ENCODE measurements around the gene OST4. TPM values are rescaled to one million over a fixed set of nuclear protein-coding genes. Genes with fewer than 3 reads are reported as not detected.

The OST4 gene
- total and polyA plus RNA-seq, 10 of the 15 experiments (the other 5 are each of a cell fraction or from before 2014, with no cell fraction given), result 270 to 1,543 (median 523) TPM

DNA sequence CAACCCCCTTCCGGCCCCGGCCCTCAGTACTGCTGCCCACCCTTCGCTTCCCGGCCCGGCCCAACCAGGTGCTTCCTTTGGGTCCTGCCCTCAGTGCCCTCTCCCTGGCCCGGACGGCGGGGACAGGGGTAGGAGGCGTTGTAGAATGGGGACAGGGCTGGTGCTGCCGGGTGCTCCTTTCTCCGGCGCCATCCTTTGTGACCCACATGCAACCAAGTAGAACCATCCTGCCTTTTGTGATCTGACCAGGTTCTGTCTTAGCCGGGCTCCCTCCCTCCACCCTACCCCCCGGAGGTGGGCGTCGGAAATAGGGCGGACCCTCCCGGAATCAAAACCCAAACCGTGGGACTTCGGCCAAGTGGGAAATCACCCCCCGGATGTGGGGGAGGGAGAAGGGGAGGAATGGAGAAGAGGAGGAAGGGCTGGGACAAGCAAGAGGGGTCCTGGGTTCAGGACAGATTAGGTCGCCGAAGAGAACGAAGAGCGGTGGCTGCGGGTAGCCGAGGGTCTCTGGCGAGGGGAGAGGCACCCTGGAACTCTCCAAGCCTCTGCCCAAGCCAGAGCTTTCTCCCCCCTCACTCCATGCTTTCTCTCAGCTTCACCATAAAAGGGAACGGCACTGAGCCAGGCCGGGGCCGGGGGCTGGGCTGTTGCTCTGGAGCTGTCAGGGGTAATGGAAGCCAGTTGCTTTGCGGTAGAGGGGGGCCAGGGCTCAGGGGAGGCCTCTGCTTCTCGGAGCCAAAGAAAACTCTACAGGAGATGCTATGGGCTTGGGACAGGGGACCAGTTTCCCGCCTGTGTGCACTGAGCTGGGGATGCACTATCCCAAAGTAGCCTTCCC is 756 bp upstream of the OST4 start:
- peaks cover 2 to 16% of the 10 kb centered on the region in 2 experiments; a peak in 2 of 4 replicates for H3K36me3 ChIP-seq (ENCODE audit: control insufficient read depth in 2 of 2, insufficient read depth in 2 of 2, low read length in 1 of 2)
- peak overlapping the region; percentile 34 for H2AFZ ChIP-seq (ENCODE audit: control insufficient read depth, low read depth, low read length)
- WGBS (ENCODE audit: insufficient coverage, insufficient replicate concordance, low lambda C conversion rate, missing lambda C conversion rate), result 10% methylated on average over 34 of the region's 34 CpGs
- CTCF ChIA-PET, result interaction anchor here (1.0 to 4.0 kb wide), 6 partner anchors 10 to 24 kb away, joined by 3 to 36 read pairs (median 8); partner anchors contain the start of genes AGBL5 and KHK
- in situ Hi-C loops (cut with MboI) (no loop called here), intact Hi-C loops (cut with micrococcal nuclease; ENCODE audit: unreplicated experiment) (loop anchor here (1.0 kb wide), 1 partner anchor 22 kb away; no protein-coding TSS in a partner anchor)
- DNase-seq (ENCODE audit: low read depth, low spot score), result no peak
- no peaks in the 10 kb centered on the region for H3K27me3 ChIP-seq (replicated peaks in 1 of 2; ENCODE audit: control insufficient read depth in 2 of 2, insufficient read depth in 2 of 2, low read length in 1 of 2)
- H3K9ac ChIP-seq (ENCODE audit: control insufficient read depth, insufficient read depth, low read length), result peak overlapping the region; percentile 76
- H3K4me1 ChIP-seq (ENCODE audit: control insufficient read depth, insufficient read depth, low read length), result peaks cover 40% of the 10 kb centered on the region
- FAIRE-seq, result no peak
- peak overlapping the region; percentile 85 for H3K4me3 ChIP-seq
- TSS peak; percentile 80 for BruUV-seq (replicated peaks)
- H4K20me1 ChIP-seq (ENCODE audit: control insufficient read depth, insufficient read depth), result no peaks in the 10 kb centered on the region
- peaks cover 32% of the 10 kb centered on the region for H3K79me2 ChIP-seq (ENCODE audit: control insufficient read depth, insufficient read depth, low read length)
- H3K27ac ChIP-seq (ENCODE audit: control insufficient read depth, insufficient read depth), result peak overlapping the region; percentile 94
- H3K9me3 ChIP-seq (replicated peaks; ENCODE audit: control insufficient read depth, insufficient read depth, low read length), result no peaks in the 10 kb centered on the region
- peak; percentile 10 for ATAC-seq
- POLR2A ChIA-PET, result interaction anchor here (0.6 to 12.2 kb wide), 11 partner anchors 9 to 890 kb away, joined by 3 to 139 read pairs (median 3); partner anchors contain the start of genes AGBL5, EIF2B4 and TMEM214
- peak overlapping the region; percentile 95 for H3K4me2 ChIP-seq (ENCODE audit: control insufficient read depth, insufficient read depth)
- RAD21 ChIA-PET (ENCODE audit: unreplicated experiment), result interaction anchor here (0.9 to 2.8 kb wide), 5 partner anchors 9 to 31 kb away, joined by 3 to 31 read pairs (median 10); partner anchors contain the start of genes AGBL5 and KHK
- SMC1A ChIA-PET (ENCODE audit: uncharacterized antibody, unreplicated experiment), result interaction anchor here (0.6 to 5.4 kb wide), 6 partner anchors 9 to 110 kb away, joined by 3 to 33 read pairs (median 4); partner anchors contain the start of genes AGBL5 and TMEM214
- TF ChIP-seq MTA3 (IDR thresholded peaks at IDR 0.05; ENCODE audit: borderline replicate concordance, low read length) (no peak), YY1 (IDR thresholded peaks at IDR 0.05; ENCODE audit: low read depth, low read length) (no peak), NBN (IDR thresholded peaks at IDR 0.05) (0 out of 2 replicates have a peak, but pooled peaks have one; percentile 76), SMAD1 (IDR thresholded peaks at IDR 0.05; ENCODE audit: low read depth, partially characterized antibody) (peak; percentile 51), FOXM1 (IDR thresholded peaks at IDR 0.05; ENCODE audit: low read depth, low read length) (0 out of 2 replicates have a peak, but pooled peaks have one; percentile 62), PAX5 (IDR thresholded peaks at IDR 0.05; ENCODE audit: borderline replicate concordance, low read depth, low read length) (peak; percentile 15; the same call in 1 of the 2 replicates), NR2C1 (IDR thresholded peaks at IDR 0.05) (no peak), EZH2 (IDR thresholded peaks at IDR 0.05; ENCODE audit: borderline replicate concordance, control insufficient read depth, low read depth, low read length) (no peak), ZNF24 (IDR thresholded peaks at IDR 0.05) (no peak), BACH1 (IDR thresholded peaks at IDR 0.05; ENCODE audit: borderline replicate concordance) (no peak), HDGF (IDR thresholded peaks at IDR 0.05) (no peak; the same call in 1 of the 2 replicates), NFIC (IDR thresholded peaks at IDR 0.05; ENCODE audit: low read depth, low read length) (peak; percentile 35; the same call in 1 of the 2 replicates)
- TF ChIP-seq, protein P1, sequence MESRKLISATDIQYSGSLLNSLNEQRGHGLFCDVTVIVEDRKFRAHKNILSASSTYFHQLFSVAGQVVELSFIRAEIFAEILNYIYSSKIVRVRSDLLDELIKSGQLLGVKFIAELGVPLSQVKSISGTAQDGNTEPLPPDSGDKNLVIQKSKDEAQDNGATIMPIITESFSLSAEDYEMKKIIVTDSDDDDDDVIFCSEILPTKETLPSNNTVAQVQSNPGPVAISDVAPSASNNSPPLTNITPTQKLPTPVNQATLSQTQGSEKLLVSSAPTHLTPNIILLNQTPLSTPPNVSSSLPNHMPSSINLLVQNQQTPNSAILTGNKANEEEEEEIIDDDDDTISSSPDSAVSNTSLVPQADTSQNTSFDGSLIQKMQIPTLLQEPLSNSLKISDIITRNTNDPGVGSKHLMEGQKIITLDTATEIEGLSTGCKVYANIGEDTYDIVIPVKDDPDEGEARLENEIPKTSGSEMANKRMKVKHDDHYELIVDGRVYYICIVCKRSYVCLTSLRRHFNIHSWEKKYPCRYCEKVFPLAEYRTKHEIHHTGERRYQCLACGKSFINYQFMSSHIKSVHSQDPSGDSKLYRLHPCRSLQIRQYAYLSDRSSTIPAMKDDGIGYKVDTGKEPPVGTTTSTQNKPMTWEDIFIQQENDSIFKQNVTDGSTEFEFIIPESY (IDR thresholded peaks at IDR 0.05), result no peak
- TF ChIP-seq, protein P2, sequence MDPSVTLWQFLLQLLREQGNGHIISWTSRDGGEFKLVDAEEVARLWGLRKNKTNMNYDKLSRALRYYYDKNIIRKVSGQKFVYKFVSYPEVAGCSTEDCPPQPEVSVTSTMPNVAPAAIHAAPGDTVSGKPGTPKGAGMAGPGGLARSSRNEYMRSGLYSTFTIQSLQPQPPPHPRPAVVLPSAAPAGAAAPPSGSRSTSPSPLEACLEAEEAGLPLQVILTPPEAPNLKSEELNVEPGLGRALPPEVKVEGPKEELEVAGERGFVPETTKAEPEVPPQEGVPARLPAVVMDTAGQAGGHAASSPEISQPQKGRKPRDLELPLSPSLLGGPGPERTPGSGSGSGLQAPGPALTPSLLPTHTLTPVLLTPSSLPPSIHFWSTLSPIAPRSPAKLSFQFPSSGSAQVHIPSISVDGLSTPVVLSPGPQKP (IDR thresholded peaks at IDR 0.05; ENCODE audit: low read depth, low read length), result no peak
- TF ChIP-seq, protein P3, sequence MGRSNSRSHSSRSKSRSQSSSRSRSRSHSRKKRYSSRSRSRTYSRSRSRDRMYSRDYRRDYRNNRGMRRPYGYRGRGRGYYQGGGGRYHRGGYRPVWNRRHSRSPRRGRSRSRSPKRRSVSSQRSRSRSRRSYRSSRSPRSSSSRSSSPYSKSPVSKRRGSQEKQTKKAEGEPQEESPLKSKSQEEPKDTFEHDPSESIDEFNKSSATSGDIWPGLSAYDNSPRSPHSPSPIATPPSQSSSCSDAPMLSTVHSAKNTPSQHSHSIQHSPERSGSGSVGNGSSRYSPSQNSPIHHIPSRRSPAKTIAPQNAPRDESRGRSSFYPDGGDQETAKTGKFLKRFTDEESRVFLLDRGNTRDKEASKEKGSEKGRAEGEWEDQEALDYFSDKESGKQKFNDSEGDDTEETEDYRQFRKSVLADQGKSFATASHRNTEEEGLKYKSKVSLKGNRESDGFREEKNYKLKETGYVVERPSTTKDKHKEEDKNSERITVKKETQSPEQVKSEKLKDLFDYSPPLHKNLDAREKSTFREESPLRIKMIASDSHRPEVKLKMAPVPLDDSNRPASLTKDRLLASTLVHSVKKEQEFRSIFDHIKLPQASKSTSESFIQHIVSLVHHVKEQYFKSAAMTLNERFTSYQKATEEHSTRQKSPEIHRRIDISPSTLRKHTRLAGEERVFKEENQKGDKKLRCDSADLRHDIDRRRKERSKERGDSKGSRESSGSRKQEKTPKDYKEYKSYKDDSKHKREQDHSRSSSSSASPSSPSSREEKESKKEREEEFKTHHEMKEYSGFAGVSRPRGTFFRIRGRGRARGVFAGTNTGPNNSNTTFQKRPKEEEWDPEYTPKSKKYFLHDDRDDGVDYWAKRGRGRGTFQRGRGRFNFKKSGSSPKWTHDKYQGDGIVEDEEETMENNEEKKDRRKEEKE (IDR thresholded peaks at IDR 0.05), result no peak
